OCI-LY1 (cell line): ENCODE data around the gene FGF22.

Source experiments
- H2AFZ ChIP-seq: fragments of 200-600 bp; sonication (generic), shearing (Covaris generic); 2 replicates; pipeline ENCODE4 v1.6.0; 2014; ENCODE audit warnings: antibody characterized with exemption, mild to moderate bottlenecking, low read length
- H3F3A ChIP-seq: fragments of 200-600 bp; sonication (generic), shearing (Covaris generic); 2 replicates; pipeline ENCODE4 v1.6.0; 2014; ENCODE audit warnings: mild to moderate bottlenecking, antibody characterized with exemption, low read length, moderate library complexity; ENCODE audit not compliant: insufficient read depth
- H3K27ac ChIP-seq: fragments of 200-600 bp; sonication (generic); 2 replicates; pipeline ENCODE4 v1.5.1; 2014; ENCODE audit warnings: low read length, mixed run types, mild to moderate bottlenecking, low read depth; ENCODE audit not compliant: poor library complexity, severe bottlenecking
- H3K27me3 ChIP-seq: fragments of 200-600 bp; sonication (generic); 2 replicates; pipeline ENCODE4 v1.6.0; 2014; ENCODE audit warnings: antibody characterized with exemption, mild to moderate bottlenecking, low read length, moderate library complexity; ENCODE audit not compliant: insufficient read depth
- H3K36me3 ChIP-seq: fragments of 200-600 bp; sonication (generic); 2 replicates; pipeline ENCODE4 v1.6.1; 2014; ENCODE audit warnings: mild to moderate bottlenecking, antibody characterized with exemption, low read length, moderate library complexity, mixed read lengths; ENCODE audit not compliant: insufficient read depth
- H3K4me1 ChIP-seq: fragments of 200-600 bp; sonication (generic); 2 replicates; pipeline ENCODE4 v1.5.1; 2014; ENCODE audit warnings: mild to moderate bottlenecking, low read length, moderate library complexity; ENCODE audit not compliant: insufficient read depth, severe bottlenecking
- H3K4me2 ChIP-seq: fragments of 200-600 bp; sonication (generic), shearing (Covaris generic); 2 replicates; pipeline ENCODE4 v1.6.1; 2014; ENCODE audit warnings: low read length
- H3K4me3 ChIP-seq: fragments of 200-600 bp; sonication (generic); 2 replicates; pipeline ENCODE4 v1.5.1; 2014; ENCODE audit warnings: low read length, low read depth, mild to moderate bottlenecking, mixed read lengths; ENCODE audit not compliant: poor library complexity, severe bottlenecking
- H3K79me2 ChIP-seq: fragments of 200-600 bp; shearing (Covaris generic); 2 replicates; pipeline ENCODE4 v1.6.1; 2016; ENCODE audit warnings: mixed run types, low read length, mixed read lengths; ENCODE audit not compliant: insufficient read depth
- H3K9ac ChIP-seq: fragments of 200-600 bp; sonication (generic), shearing (Covaris generic); 2 replicates; pipeline ENCODE4 v1.6.1; 2014; ENCODE audit warnings: mild to moderate bottlenecking, low read length, mixed read lengths
- H3K9me2 ChIP-seq: fragments of 200-600 bp; sonication (generic), shearing (Covaris generic); 2 replicates; pipeline ENCODE4 v1.6.1; 2014; ENCODE audit warnings: low read depth, mild to moderate bottlenecking, low read length, mixed read lengths
- H3K9me3 ChIP-seq: fragments of 200-600 bp; shearing (Covaris generic); 2 replicates; pipeline ENCODE4 v1.6.1; 2014; ENCODE audit warnings: low read length, mixed read lengths
- H4K20me1 ChIP-seq: fragments of 200-600 bp; sonication (generic), shearing (Covaris generic); 2 replicates; pipeline ENCODE4 v1.6.0; 2016; ENCODE audit warnings: mild to moderate bottlenecking, low read length; ENCODE audit not compliant: insufficient read depth
- EZH2 ChIP-seq: fragments of 200-600 bp; sonication (generic), shearing (Covaris generic); IDR thresholded peaks from 2 replicates; pipeline ENCODE4 v1.8.0; 2017; ENCODE audit warnings: borderline replicate concordance, mixed run types, mild to moderate bottlenecking, antibody characterized with exemption, low read length, moderate library complexity, mixed read lengths
- TF ChIP-seq, protein P1 (sequence below): fragments of 200-600 bp; sonication (generic), shearing (Covaris generic); IDR thresholded peaks from 2 replicates; pipeline ENCODE4 v1.5.1; 2017; ENCODE audit warnings: mild to moderate bottlenecking, antibody characterized with exemption, low read length, moderate library complexity, mixed read lengths

The FGF22 gene

DNA sequence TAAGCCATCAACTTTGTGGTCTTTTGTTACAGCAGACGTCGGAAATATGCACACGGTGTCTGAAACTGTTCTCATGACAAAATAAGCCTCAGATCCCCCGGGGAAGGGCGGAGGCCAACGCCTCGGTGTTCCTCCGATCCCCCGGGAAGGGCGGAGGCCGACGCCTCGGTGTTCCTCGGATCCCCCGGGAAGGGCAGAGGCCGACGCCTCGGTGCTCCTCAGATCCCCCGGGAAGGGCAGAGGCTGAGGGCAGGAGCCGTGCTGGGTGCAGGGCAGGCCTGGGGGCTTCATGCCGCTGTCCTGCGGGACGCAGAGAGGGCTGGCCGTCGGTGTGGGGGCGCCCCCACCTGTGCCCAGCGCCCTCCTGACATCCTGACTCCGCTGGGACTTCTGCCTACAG, 4.7 kb downstream of the FGF22 start:
- no peaks in the 10 kb centered on the region for H4K20me1 ChIP-seq
- no peaks in the 10 kb centered on the region for H3K79me2 ChIP-seq
- no peak overlapping the region for H3K4me2 ChIP-seq
- peaks cover 4% of the 10 kb centered on the region; the same call in 1 of the 2 replicates for H3K27me3 ChIP-seq
- TF ChIP-seq, protein P1, sequence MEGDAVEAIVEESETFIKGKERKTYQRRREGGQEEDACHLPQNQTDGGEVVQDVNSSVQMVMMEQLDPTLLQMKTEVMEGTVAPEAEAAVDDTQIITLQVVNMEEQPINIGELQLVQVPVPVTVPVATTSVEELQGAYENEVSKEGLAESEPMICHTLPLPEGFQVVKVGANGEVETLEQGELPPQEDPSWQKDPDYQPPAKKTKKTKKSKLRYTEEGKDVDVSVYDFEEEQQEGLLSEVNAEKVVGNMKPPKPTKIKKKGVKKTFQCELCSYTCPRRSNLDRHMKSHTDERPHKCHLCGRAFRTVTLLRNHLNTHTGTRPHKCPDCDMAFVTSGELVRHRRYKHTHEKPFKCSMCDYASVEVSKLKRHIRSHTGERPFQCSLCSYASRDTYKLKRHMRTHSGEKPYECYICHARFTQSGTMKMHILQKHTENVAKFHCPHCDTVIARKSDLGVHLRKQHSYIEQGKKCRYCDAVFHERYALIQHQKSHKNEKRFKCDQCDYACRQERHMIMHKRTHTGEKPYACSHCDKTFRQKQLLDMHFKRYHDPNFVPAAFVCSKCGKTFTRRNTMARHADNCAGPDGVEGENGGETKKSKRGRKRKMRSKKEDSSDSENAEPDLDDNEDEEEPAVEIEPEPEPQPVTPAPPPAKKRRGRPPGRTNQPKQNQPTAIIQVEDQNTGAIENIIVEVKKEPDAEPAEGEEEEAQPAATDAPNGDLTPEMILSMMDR, result no peak
- no peak for TF ChIP-seq EZH2
- no peak overlapping the region for H3K27ac ChIP-seq
- no peak overlapping the region for H2AFZ ChIP-seq
- peaks cover 58% of the 10 kb centered on the region for H3K36me3 ChIP-seq
- no peaks in the 10 kb centered on the region for H3K9me3 ChIP-seq
- no peaks in the 10 kb centered on the region for H3K9me2 ChIP-seq
- peaks cover 13% of the 10 kb centered on the region for H3K4me1 ChIP-seq
- H3K4me3 ChIP-seq, result no peak overlapping the region
- no peaks in the 10 kb centered on the region; the same call in 1 of the 2 replicates for H3F3A ChIP-seq
- H3K9ac ChIP-seq, result no peak overlapping the region

DNA sequence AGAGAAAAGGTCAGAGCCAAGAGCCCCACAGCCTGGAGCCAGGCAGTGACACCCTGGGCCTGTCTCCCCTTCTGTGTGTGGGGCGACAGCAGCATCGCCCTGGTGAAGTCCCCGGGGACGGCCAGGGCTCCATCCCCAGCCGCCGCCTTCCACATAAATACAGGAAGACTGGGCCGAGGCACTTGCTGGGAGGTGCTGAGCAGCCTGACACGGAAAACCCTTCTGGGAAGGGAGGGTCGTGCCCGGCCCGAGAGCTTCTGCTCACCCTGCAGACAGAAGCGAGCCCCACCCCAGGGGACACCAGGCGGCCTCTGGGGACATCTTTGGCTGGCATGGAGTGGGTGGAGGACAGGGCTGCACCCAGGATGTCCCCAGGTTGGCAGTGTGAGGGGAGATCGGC, 5.1 kb downstream of the FGF22 start:
- H3K4me2 ChIP-seq, result no peak overlapping the region
- no peaks in the 10 kb centered on the region for H3K9me2 ChIP-seq
- no peaks in the 10 kb centered on the region for H4K20me1 ChIP-seq
- H3K4me3 ChIP-seq, result no peak overlapping the region
- no peaks in the 10 kb centered on the region; the same call in 1 of the 2 replicates for H3F3A ChIP-seq
- peaks cover 11% of the 10 kb centered on the region for H3K4me1 ChIP-seq
- peaks cover 62% of the 10 kb centered on the region for H3K36me3 ChIP-seq
- H3K9me3 ChIP-seq, result no peaks in the 10 kb centered on the region
- no peaks in the 10 kb centered on the region for H3K79me2 ChIP-seq
- H3K9ac ChIP-seq, result no peak overlapping the region
- TF ChIP-seq EZH2, result no peak
- TF ChIP-seq, protein P1, result no peak
- H2AFZ ChIP-seq, result no peak overlapping the region
- peaks cover 4% of the 10 kb centered on the region; the same call in 1 of the 2 replicates for H3K27me3 ChIP-seq
- no peak overlapping the region for H3K27ac ChIP-seq

DNA sequence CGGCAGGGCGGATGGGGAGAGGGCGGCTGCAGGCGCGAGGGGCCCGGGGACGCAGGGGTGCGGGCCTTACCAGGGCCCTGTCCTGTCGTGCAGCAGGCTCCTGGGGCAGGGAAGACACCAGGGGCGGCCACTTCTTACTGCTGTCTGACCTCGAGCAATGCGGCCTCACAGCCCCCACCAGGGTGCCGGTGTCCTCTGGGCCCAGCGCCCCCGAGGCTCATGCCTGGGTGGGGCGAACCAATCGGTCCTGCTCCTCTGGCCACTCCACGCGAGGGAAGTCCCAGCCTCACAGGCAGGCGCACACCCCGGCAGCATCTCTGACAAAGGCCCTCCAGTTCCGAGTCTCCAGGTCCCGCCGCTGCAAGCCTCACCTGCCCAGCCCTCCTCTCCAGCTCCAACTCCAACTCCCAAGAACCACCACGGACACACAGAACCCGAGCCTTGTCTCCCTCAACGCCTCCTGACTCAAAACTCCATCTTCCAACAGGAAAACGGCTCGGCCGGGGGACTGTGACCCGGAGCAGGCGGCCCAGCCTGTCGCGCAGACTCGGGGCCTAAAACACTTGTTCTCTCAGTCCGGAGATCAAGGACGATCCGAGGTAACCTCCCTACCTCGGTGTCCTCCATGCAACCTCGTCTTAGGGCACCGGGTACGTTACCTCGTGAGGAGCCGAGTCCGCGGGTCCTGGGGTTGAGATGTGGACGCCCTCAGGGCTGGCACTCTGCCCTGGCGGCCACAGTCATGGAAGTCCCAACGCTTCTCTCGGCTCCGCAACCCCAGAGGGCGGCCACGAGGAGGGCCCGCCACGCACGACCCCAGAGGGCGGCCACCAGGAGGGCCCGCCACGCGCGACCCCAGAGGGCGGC, 6.5 kb downstream of the FGF22 start:
- no peak overlapping the region for H3K9ac ChIP-seq
- H3K27me3 ChIP-seq, result no peaks in the 10 kb centered on the region; the same call in 1 of the 2 replicates
- peaks cover 66% of the 10 kb centered on the region for H3K36me3 ChIP-seq
- no peak overlapping the region for H3K27ac ChIP-seq
- no peak overlapping the region for H3K4me3 ChIP-seq
- H3K9me2 ChIP-seq, result no peaks in the 10 kb centered on the region
- H3K79me2 ChIP-seq, result no peaks in the 10 kb centered on the region
- no peaks in the 10 kb centered on the region for H3K9me3 ChIP-seq
- no peak overlapping the region for H3K4me2 ChIP-seq
- H4K20me1 ChIP-seq, result no peaks in the 10 kb centered on the region
- no peak for TF ChIP-seq EZH2
- TF ChIP-seq, protein P1, result no peak
- H3K4me1 ChIP-seq, result peaks cover 4% of the 10 kb centered on the region
- H3F3A ChIP-seq, result no peaks in the 10 kb centered on the region; the same call in 1 of the 2 replicates
- H2AFZ ChIP-seq, result no peak overlapping the region
